IMR-90 (cell line): Measurements from ENCODE around the gene GTPBP8. TPM values are rescaled to one million over a fixed set of nuclear protein-coding genes. Genes with fewer than 3 reads are reported as not detected.

Experiments used
- ATAC-seq: fragments of 200-7000 bp; cut with Tn5 transposase; 2 replicates; pipeline ENCODE4 v1.9.1; 2020; ENCODE audit warnings: low read depth, mild to moderate bottlenecking, moderate library complexity
- BruUV-seq: library from RNA; stranded (reverse); fragments of 400-500 nt; replicated peaks from 2 replicates; lab custom pipeline; 2021; lab: Mats Ljungman, UMichigan
- CTCF ChIA-PET: fragments of 300-600 bp; formaldehyde crosslinking; extraction: SDS; loops from one replicate; lab custom pipeline; 2021; ENCODE audit warnings: antibody characterized with exemption; lab: Yijun Ruan, JAX
- POLR2A ChIA-PET: fragments of 300-600 bp; sonication (Branson Sonifier 250); formaldehyde crosslinking; loops from one replicate; lab custom pipeline; 2022; ENCODE audit warnings: antibody characterized with exemption; ENCODE audit not compliant: unreplicated experiment; lab: Charles Lee
- DNase-seq: peaks from one replicate; pipeline ENCODE4 v3.0.0; 2013
- H2AFZ ChIP-seq: replicated peaks from 2 replicates; pipeline ENCODE3; 2013; ENCODE audit warnings: low read length, mild to moderate bottlenecking; ENCODE audit not compliant: poor library complexity
- H2AK5ac ChIP-seq: 2 replicates; pipeline ENCODE4 v1.6.1; 2013; ENCODE audit warnings: low read depth, low read length, inconsistent platforms
- H2AK9ac ChIP-seq: replicated peaks from 2 replicates; pipeline ENCODE3; 2013; ENCODE audit warnings: mild to moderate bottlenecking, low read depth, low read length, moderate library complexity; ENCODE audit not compliant: poor library complexity
- H2BK120ac ChIP-seq: 2 replicates; pipeline ENCODE4 v1.6.1; 2013; ENCODE audit warnings: low read depth, low read length, inconsistent platforms
- H2BK15ac ChIP-seq: 3 replicates; pipeline ENCODE4 v1.6.1; 2013; ENCODE audit warnings: low read depth, low read length, inconsistent platforms
- H2BK20ac ChIP-seq: 2 replicates; pipeline ENCODE4 v1.6.1; 2013; ENCODE audit warnings: low read depth, mild to moderate bottlenecking, inconsistent platforms, low read length, moderate library complexity
- H2BK5ac ChIP-seq: 2 replicates; pipeline ENCODE4 v1.6.1; 2013; ENCODE audit warnings: mild to moderate bottlenecking, low read depth, low read length, inconsistent platforms; ENCODE audit not compliant: poor library complexity, severe bottlenecking
- H3K14ac ChIP-seq: replicated peaks from 2 replicates; pipeline ENCODE4 v1.6.1; 2013; ENCODE audit warnings: low read depth, low read length, inconsistent platforms
- H3K18ac ChIP-seq: 2 replicates; pipeline ENCODE4 v1.6.1; 2013; ENCODE audit warnings: low read depth, low read length, control low read depth
- H3K23ac ChIP-seq: 2 replicates; pipeline ENCODE4 v1.6.1; 2013; ENCODE audit warnings: low read depth, low read length, inconsistent platforms
- H3K27ac ChIP-seq: 2 replicates; pipeline ENCODE4 v1.5.1; 2013; ENCODE audit warnings: mild to moderate bottlenecking, control low read depth, low read length; ENCODE audit not compliant: insufficient read depth
- H3K27me3 ChIP-seq: 2 replicates; pipeline ENCODE4 v1.6.1; 2013; ENCODE audit warnings: low read length; ENCODE audit not compliant: control insufficient read depth, insufficient read depth
- H3K36me3 ChIP-seq: 2 replicates; pipeline ENCODE4 v1.6.1; 2013; ENCODE audit warnings: low read length, mixed read lengths; ENCODE audit not compliant: control insufficient read depth, insufficient read depth
- H3K4ac ChIP-seq: 2 replicates; pipeline ENCODE4 v1.6.1; 2013; ENCODE audit warnings: low read depth, low read length, inconsistent platforms
- H3K4me1 ChIP-seq: 2 replicates; pipeline ENCODE4 v1.6.1; 2013; ENCODE audit warnings: low read length, mixed read lengths; ENCODE audit not compliant: control insufficient read depth, insufficient read depth
- H3K4me2 ChIP-seq: 2 replicates; pipeline ENCODE4 v1.6.1; 2013; ENCODE audit warnings: low read depth, mild to moderate bottlenecking, control low read depth, low read length, moderate library complexity
- H3K4me3 ChIP-seq: 2 replicates; pipeline ENCODE4 v1.5.1; 2013; ENCODE audit warnings: low read depth, mild to moderate bottlenecking, control low read depth, low read length, moderate library complexity; ENCODE audit not compliant: insufficient read depth
- H3K56ac ChIP-seq: 2 replicates; pipeline ENCODE4 v1.6.1; 2013; ENCODE audit warnings: low read length, inconsistent platforms; ENCODE audit not compliant: insufficient read depth; ENCODE audit errors: extremely low read depth
- H3K79me1 ChIP-seq, 2 experiments: 2 replicates each; pipeline ENCODE4 v1.6.1; 2013; ENCODE audit warnings: low read length in 2 of 2, inconsistent platforms in 1 of 2, low read depth in 1 of 2
- H3K9ac ChIP-seq: 2 replicates; pipeline ENCODE4 v1.6.1; 2013; ENCODE audit warnings: low read depth, low read length, control low read depth
- H3K9me1 ChIP-seq: 2 replicates; pipeline ENCODE4 v1.6.1; 2013; ENCODE audit warnings: low read length, inconsistent platforms; ENCODE audit not compliant: insufficient read depth
- H3K9me3 ChIP-seq: 2 replicates; pipeline ENCODE4 v1.6.1; 2013; ENCODE audit warnings: low read length; ENCODE audit not compliant: control insufficient read depth, insufficient read depth
- H4K20me1 ChIP-seq: 2 replicates; pipeline ENCODE4 v1.6.1; 2013; ENCODE audit warnings: low read length, inconsistent platforms; ENCODE audit not compliant: insufficient read depth
- H4K5ac ChIP-seq: 2 replicates; pipeline ENCODE4 v1.6.1; 2013; ENCODE audit warnings: mild to moderate bottlenecking, low read depth, low read length, control low read depth
- H4K8ac ChIP-seq, 2 experiments: 2 replicates each; pipeline ENCODE4 v1.6.1; 2013; ENCODE audit warnings: low read depth in 2 of 2, low read length in 2 of 2, control low read depth in 1 of 2, inconsistent platforms in 1 of 2
- H4K91ac ChIP-seq: 2 replicates; pipeline ENCODE4 v1.6.1; 2013; ENCODE audit warnings: low read depth, low read length, inconsistent platforms; ENCODE audit not compliant: insufficient read depth
- BHLHE40 ChIP-seq: fragments of 150-350 bp; IDR thresholded peaks from 2 replicates; pipeline ENCODE4 v1.6.1; 2016; ENCODE audit warnings: mild to moderate bottlenecking, low read depth, low read length
- FOS ChIP-seq: fragments of 150-350 bp; IDR thresholded peaks from 2 replicates; pipeline ENCODE4 v1.6.1; 2016; ENCODE audit warnings: low read depth, low read length
- MAFK ChIP-seq: IDR thresholded peaks from 2 replicates; pipeline ENCODE4 v1.6.1; 2012; ENCODE audit warnings: low read depth, low read length, improper control_type of control experiment
- MXI1 ChIP-seq: IDR thresholded peaks from 2 replicates; pipeline ENCODE4 v1.6.1; 2012; ENCODE audit warnings: low read depth, mild to moderate bottlenecking, low read length, moderate library complexity, borderline replicate concordance
- RAD21 ChIP-seq: IDR thresholded peaks from 2 replicates; pipeline ENCODE4 v1.6.1; 2012; ENCODE audit warnings: low read length, improper control_type of control experiment
- RCOR1 ChIP-seq: IDR thresholded peaks from 2 replicates; pipeline ENCODE4 v1.6.1; 2012; ENCODE audit warnings: mild to moderate bottlenecking, low read length, improper control_type of control experiment; ENCODE audit not compliant: insufficient replicate concordance
- SMC3 ChIP-seq: fragments of 150-350 bp; IDR thresholded peaks from 2 replicates; pipeline ENCODE4 v1.6.1; 2016; ENCODE audit warnings: low read depth, mild to moderate bottlenecking, antibody characterized with exemption, low read length, moderate library complexity
- USF2 ChIP-seq: fragments of 150-350 bp; IDR thresholded peaks from 2 replicates; pipeline ENCODE4 v1.6.1; 2017; ENCODE audit warnings: mild to moderate bottlenecking, antibody characterized with exemption, low read length, low read depth
- WGBS, 2 experiments: methylation state at CpG; one replicate each; pipeline versions ENCODE4 v1.1.5 to v1.1.7; 2013; ENCODE audit warnings: missing lambda C conversion rate in 2 of 2; ENCODE audit not compliant: insufficient read length in 1 of 2; ENCODE audit errors: extremely low coverage in 2 of 2; 5-methylcytosine and 5-hydroxymethylcytosine counted together
- dilution Hi-C: fragments of 300-500 bp; cut with HindIII; formaldehyde crosslinking; loops from one replicate; pipeline ENCODE4 v1.14.3; 2018; ENCODE audit warnings: low sequenced_read_pairs; ENCODE audit not compliant: unreplicated experiment
- in situ Hi-C: fragments of 300-500 bp; cut with MboI; formaldehyde crosslinking; loops from 3 replicates; pipeline ENCODE4 v1.14.3; 2019; ENCODE audit warnings: low sequenced_read_pairs, inconsistent platforms, mixed read lengths
- intact Hi-C: fragments of 100-400 bp; cut with micrococcal nuclease; formaldehyde crosslinking; loops from 2 replicates; pipeline ENCODE4 v1.10.0; 2022
- polyA plus RNA-seq, 3 experiments: library from polyadenylated mRNA; depleted of rRNA; stranded (reverse); fragments of >200 nt; gene quantifications; 2 replicates each; pipeline ENCODE4 v1.2.3, GENCODE V29; 2012; ENCODE audit warnings: low replicate concordance in 1 of 3
- total RNA-seq: library from RNA; depleted of rRNA; stranded (reverse); fragments of >200 nt; gene quantifications from 2 replicates; pipeline ENCODE4 v1.2.3, GENCODE V29; 2012
- TF ChIP-seq, protein P1 (sequence below): conservative IDR thresholded peaks from 2 replicates; pipeline ENCODE4 v1.5.1; 2012; ENCODE audit warnings: mild to moderate bottlenecking, low read depth, low read length, improper control_type of control experiment
- TF ChIP-seq, protein P2 (sequence below): fragments of 150-350 bp; IDR thresholded peaks from 2 replicates; pipeline ENCODE4 v1.6.1; 2016; ENCODE audit warnings: low read depth, mild to moderate bottlenecking, low read length, moderate library complexity, borderline replicate concordance

The GTPBP8 gene
- total and polyA plus RNA-seq, 2 of the 4 experiments (the other 2 are of a cell fraction), result 15.4 to 23.9 TPM

DNA sequence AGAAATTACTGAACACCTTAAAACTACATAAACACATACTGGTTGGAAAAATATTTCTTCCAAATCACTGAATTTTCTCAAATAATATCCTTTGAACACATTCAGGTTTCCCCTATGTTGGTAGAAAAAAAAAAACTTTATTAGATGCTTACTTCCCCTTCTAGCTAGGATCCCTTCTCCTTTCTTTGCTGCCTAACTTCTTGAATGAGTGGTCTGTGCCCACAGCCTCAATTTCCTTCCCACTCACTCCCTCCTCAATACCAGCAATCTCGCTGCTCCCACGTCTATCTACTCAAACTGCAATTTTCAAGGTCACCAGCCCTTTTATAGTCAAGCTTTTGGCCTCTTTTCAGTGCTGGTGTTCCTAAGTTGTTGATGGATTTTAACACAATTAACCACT, 24.2 kb upstream of the GTPBP8 start:
- H4K20me1 ChIP-seq, result no peaks in the 10 kb centered on the region
- H2AFZ ChIP-seq, result no peak overlapping the region
- H2AK9ac ChIP-seq, result no peak overlapping the region
- H3K9ac ChIP-seq, result no peak overlapping the region
- no peaks in the 10 kb centered on the region for H3K36me3 ChIP-seq
- no peak overlapping the region for H3K56ac ChIP-seq
- H3K23ac ChIP-seq, result no peak overlapping the region
- no peak overlapping the region for H4K91ac ChIP-seq
- no peak overlapping the region for H3K18ac ChIP-seq
- no peak overlapping the region for H2BK15ac ChIP-seq
- ChIA-PET CTCF (no interaction called here), POLR2A (no interaction called here)
- H3K79me1 ChIP-seq, result no peaks in the 10 kb centered on the region
- WGBS, 2 experiments, result no CpG with 5 or more reads among the region's 2 CpGs
- no peak overlapping the region for H3K4me2 ChIP-seq
- BruUV-seq, result no TSS peak
- H4K8ac ChIP-seq, result no peak overlapping the region
- no peaks in the 10 kb centered on the region for H3K9me3 ChIP-seq
- no peak overlapping the region for H2BK120ac ChIP-seq
- H3K14ac ChIP-seq, result no peak overlapping the region
- no peak overlapping the region for H3K4me3 ChIP-seq
- in situ Hi-C loops (no loop called here), intact Hi-C loops (no loop called here), dilution Hi-C loops (no loop called here)
- no peak overlapping the region for H2BK20ac ChIP-seq
- peaks cover 19% of the 10 kb centered on the region for H3K27me3 ChIP-seq
- H3K27ac ChIP-seq, result no peak overlapping the region
- no peaks in the 10 kb centered on the region for H3K4me1 ChIP-seq
- no peak for TF ChIP-seq SMC3
- TF ChIP-seq MAFK, result no peak
- TF ChIP-seq, protein P1, sequence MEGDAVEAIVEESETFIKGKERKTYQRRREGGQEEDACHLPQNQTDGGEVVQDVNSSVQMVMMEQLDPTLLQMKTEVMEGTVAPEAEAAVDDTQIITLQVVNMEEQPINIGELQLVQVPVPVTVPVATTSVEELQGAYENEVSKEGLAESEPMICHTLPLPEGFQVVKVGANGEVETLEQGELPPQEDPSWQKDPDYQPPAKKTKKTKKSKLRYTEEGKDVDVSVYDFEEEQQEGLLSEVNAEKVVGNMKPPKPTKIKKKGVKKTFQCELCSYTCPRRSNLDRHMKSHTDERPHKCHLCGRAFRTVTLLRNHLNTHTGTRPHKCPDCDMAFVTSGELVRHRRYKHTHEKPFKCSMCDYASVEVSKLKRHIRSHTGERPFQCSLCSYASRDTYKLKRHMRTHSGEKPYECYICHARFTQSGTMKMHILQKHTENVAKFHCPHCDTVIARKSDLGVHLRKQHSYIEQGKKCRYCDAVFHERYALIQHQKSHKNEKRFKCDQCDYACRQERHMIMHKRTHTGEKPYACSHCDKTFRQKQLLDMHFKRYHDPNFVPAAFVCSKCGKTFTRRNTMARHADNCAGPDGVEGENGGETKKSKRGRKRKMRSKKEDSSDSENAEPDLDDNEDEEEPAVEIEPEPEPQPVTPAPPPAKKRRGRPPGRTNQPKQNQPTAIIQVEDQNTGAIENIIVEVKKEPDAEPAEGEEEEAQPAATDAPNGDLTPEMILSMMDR, result no peak
- TF ChIP-seq FOS, result no peak
- TF ChIP-seq MXI1, result no peak
- TF ChIP-seq RAD21, result no peak
- TF ChIP-seq BHLHE40, result no peak
- no peak for TF ChIP-seq USF2
- TF ChIP-seq RCOR1, result no peak
- TF ChIP-seq, protein P2, sequence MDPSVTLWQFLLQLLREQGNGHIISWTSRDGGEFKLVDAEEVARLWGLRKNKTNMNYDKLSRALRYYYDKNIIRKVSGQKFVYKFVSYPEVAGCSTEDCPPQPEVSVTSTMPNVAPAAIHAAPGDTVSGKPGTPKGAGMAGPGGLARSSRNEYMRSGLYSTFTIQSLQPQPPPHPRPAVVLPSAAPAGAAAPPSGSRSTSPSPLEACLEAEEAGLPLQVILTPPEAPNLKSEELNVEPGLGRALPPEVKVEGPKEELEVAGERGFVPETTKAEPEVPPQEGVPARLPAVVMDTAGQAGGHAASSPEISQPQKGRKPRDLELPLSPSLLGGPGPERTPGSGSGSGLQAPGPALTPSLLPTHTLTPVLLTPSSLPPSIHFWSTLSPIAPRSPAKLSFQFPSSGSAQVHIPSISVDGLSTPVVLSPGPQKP, result no peak
- no peak for DNase-seq
- H2BK5ac ChIP-seq, result no peak overlapping the region
- H4K5ac ChIP-seq, result no peak overlapping the region
- H3K4ac ChIP-seq, result no peak overlapping the region
- H2AK5ac ChIP-seq, result no peak overlapping the region
- ATAC-seq, result no peak
- no peaks in the 10 kb centered on the region for H3K9me1 ChIP-seq
